ENCODE measurements around the gene SLC12A8.

The SLC12A8 gene, protein sequence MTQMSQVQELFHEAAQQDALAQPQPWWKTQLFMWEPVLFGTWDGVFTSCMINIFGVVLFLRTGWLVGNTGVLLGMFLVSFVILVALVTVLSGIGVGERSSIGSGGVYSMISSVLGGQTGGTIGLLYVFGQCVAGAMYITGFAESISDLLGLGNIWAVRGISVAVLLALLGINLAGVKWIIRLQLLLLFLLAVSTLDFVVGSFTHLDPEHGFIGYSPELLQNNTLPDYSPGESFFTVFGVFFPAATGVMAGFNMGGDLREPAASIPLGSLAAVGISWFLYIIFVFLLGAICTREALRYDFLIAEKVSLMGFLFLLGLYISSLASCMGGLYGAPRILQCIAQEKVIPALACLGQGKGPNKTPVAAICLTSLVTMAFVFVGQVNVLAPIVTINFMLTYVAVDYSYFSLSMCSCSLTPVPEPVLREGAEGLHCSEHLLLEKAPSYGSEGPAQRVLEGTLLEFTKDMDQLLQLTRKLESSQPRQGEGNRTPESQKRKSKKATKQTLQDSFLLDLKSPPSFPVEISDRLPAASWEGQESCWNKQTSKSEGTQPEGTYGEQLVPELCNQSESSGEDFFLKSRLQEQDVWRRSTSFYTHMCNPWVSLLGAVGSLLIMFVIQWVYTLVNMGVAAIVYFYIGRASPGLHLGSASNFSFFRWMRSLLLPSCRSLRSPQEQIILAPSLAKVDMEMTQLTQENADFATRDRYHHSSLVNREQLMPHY

DNA sequence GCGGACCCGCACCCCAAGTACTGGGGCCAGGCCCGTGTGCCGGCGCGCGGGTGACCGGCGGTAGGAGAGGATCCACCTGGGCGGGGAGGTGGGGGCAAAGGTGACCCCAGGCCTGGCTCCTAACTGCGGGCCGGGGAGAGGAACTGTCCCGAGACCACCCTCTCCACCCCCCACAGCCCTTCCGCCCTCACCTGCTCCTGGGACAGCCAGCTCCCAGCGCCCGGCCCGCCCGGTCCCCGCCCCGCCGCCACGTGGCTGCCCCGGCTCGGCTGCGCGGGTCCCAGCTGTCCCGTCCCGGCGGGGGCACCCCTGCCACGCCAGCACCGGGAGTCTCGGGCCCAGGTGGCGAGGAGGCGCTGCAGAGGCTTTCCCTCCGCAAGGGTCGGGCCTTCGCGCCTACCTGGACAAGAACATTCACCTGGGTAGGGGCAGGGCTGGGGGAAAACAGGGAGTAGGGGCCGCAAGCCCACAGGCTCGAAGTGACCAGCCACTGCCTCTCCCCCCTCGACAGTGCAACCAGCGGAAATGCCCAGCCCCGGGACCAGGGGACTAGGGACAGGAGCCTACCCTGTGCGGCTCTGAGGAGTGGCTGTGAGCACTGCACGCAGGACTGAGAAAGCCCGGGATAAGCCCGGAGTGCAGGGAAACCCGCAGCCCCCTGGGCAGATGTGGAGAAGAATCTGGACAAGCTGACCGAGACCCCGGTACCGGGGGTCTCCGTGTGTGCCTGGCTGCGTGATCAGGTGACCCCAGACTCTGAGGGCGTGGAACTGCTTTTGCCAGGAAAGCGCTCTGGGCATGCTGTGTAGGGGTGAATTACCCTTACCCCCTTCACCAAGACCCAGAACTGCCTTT, at the start of gene SLC12A8:
SLC12A8 (minus strand) TSS at position 240 of the 855 bp plus-strand sequence. CDS start 1,399 bp downstream, outside the sequence.
- DNase-seq (ENCODE audit: low spot score) = peak; percentile 32

DNA sequence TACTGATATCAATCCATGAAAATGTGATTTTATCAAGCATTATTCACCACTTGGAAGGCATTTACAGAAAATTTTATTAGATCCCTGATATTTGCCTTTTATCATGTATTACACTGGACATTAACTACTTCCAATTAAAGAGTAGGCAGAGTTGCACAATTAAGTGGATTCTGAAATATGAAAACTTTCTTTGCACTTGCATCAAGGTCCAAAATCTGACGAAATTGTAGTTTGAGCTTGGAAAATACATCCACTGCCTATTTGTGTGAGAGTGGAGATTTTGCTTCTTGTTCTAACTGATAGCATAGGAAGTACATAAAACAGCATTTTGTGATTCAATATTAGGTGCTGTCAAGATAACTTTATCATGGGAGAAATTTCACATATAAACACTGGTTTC, 49.6 kb upstream of the SLC12A8 start:
- DNase-seq (ENCODE audit: low spot score) = no peak

DNA sequence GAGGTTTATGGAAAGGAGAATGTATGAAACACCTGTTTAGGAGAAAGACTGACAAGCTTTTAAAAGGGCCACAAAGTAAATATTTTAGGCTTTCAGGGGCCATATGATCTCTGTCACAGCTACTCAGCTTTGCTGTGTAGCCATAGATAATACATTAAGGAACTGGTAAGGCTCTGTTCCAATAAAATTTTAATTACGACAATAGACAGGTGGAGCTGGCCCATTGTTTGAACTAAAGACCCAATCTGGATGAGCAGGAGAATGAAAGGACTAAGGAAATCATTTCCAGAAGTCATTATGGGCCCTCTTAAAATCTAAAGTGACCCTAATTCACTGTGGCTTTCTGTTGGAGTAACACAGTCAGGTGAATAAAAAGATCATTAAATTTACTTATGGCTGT, 48.5 kb upstream of the SLC12A8 start:
- DNase-seq (ENCODE audit: low spot score) = no peak

DNA sequence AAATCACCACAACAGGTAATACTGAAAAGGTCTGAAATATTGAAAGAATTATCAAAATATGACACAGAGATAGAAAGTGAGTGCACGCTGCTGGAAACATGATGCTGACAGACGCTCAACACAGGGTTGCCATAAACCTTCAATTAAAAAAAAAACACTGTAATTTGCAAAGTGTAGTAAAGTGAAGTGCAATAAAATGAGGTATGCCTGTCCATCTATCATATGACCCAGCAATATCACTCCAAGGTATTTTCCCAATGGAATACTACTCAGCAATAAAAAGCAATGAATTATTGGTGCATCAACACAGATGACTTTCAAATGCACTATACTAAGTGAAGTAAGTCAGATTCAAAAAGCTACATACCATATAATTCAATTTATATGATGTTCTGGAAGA, 47.6 kb upstream of the SLC12A8 start:
- DNase-seq (ENCODE audit: low spot score) = no peak

DNA sequence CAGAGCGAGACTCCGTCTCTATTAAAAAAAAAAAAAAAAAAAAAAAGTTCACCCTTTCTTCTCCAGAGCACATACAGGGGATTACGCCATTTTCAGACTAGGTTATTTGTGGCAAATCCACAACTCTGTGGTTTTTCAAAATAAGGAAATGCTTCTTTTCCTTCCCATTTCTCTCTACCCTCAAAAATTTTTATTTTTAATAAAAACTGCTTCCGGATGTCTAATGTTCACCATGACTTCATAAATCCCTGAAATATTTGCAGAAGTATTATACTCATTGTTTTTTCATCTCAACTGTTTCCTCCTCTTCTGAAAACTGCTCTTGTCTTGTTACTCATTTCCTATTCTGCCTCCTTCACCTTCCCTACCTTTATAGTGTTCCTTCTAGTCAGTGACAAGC, 45.0 kb upstream of the SLC12A8 start:
- DNase-seq (ENCODE audit: low spot score) = no peak

DNA sequence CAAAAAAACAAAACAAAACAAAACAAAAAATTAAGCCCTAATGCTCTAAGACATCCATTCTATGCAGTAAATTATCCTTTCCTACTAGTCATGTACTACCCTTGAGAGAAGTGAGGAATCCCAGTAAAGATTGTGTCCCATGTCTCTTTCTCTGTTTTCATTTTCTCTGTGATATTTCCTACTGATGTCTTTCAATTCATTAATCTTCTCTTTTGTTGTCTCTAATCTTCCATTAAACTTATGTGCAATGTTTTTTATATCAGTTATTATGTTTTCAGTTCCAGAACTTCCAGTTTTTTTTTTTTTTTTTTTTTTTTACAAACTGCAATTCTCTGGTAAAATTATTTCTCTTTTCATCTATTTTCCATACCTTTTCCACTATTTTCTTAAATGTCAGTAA, 44.1 kb upstream of the SLC12A8 start:
- DNase-seq (ENCODE audit: low spot score) = no peak

DNA sequence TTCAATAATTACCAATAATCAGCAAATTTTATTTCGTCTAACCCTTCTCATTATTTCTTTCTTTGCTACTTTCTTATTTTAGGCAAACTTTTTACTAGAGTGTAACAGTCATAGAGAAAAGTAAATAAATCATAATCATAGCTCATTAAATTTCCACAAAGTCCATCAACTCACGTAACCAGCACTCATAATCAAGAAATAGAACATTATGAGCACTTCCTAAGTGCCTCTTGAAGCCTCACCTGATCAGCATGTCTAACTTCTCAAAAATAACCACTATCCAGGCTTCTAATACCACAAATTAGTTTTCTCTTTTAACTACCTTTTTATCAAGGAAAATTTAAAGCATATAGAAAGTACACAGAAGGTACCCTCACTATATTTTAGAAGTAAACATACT, 38.4 kb upstream of the SLC12A8 start:
- DNase-seq (ENCODE audit: low spot score) = no peak

DNA sequence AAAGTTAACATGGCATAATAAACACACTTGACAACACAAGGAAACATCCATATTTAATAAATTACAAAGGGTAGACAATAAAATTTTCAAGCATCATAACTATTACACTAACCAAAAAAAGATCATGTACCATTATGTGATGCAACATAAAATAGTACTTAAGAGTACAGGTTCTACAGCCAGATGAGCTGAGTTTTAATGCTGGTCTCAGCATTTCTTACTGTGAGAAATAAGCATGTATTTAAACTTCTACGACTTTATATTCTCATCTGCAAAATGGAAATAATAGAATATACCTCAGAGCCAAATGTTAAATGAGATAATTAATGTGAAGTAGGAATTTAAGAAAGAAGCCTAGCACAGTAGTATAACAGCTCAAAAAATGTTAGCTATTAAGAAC, 33.7 kb upstream of the SLC12A8 start:
- DNase-seq (ENCODE audit: low spot score) = no peak

DNA sequence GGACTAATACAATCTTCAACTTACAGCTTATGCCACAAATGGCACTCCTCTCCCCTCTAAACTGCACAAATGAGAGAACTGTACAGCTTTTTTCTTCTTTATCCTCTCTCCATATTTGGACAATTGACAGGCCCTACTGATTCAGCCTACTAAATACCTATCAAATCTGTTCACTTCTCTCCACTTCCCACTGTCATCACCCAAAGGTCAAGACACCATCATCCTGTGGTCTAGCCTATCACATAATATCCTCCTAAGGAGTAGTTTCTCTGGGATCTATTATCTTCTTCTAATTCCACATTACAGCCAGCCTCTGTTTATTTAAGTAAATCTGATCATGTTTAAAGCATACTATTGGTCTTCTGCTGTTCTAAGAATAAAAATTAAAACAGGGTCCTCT, 33.0 kb upstream of the SLC12A8 start:
- DNase-seq (ENCODE audit: low spot score) = no peak

DNA sequence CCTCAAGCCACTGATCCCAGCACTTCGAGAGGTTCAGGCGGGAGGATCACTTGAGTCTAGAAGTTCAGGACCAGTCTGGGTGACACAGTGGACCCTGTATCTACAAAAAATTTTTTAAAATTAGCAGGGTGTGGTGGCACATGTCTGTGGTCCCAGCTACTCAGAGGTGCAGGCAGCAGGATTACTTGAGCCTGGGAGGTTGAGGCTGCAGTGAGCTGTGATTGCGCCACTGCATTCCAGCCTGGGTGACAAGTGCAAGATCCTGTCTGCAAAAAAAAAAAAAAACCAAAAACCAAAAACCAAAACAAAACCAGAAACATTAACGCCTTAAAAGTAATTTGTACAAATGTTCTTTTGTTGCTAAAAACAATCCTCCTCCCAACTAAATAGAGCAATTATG, 27.9 kb upstream of the SLC12A8 start:
- DNase-seq (ENCODE audit: low spot score) = no peak

DNA sequence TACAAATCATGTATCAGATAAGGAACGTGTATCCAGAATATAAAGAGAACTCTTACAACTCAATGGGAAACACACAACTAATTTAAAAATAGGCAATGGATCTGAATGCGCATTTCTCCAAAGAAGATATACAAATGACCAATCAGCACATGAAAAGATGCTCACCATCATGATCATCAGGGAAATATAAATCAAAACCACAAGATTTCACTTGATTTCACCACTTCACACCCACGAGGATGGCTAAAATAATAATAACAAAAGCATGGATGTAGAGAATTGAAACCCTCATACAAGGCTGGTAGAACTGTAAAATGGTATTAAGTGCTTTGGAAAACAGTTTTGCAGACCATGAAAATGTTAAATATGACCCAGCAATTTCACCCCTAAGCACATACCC, 26.7 kb upstream of the SLC12A8 start:
- DNase-seq (ENCODE audit: low spot score) = no peak

DNA sequence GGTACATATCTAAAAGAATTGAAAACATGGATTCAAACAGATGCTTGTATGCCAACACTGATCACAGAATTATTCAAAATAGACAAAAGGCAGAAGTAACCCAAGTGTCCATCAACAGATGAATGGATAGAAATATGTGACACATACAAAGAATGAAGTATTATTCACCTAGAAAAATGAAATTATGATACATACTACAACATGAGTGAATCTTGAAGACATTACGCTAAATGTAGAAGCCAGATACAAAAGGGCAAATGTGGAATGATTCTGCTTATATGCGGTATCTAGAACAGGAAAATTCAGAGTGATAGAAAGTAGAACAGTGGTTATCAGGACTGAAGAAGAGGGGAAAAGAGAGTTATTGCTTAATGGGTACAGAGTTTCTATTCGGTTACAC, 26.2 kb upstream of the SLC12A8 start:
- no peak for DNase-seq (ENCODE audit: low spot score)

DNA sequence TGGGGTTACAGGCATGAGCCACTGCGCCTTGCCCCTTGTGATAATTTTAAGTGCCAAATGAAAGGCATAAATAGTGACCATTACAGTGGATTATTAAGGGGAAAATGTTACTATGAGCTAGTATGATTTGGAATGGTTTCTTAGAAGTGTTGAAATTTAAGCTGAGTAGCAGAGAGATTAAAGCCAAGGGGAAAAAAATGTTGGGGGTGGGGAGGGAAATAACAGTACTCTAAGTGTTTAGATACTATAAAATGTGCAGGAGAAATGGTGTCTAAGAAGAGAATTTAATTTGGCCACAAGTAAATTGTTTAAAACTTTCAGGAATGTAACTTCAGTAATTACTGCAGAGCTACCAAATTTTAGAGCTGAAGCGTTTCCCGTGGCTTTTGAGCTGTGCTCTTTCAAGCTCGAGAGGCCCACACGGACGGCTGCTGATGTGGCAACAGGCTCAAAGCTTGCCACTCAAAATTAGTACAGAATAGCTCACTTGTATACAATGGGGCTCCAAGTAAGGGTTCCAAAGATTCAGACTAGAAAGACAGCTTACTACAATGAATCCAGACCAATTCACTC, 23.9 kb upstream of the SLC12A8 start:
- no peak for DNase-seq (ENCODE audit: low spot score)

DNA sequence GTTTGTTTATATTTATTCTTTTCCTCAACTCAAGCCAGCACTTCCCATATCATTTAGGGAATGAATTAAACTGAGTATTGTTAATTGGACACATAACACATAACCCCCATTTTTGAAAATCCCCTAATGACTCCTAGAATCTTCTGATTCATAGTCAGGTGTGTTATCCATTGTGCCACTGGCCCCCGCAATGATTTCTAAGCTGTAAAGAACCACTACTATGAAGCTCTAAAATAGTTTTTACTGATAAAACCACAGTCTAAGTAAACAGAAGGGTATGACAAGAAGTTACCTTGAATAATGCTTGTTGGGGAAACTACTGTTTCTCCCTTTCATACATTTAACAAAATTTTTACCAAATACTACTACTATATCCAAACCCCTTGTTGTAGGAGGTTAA, 22.3 kb upstream of the SLC12A8 start:
- no peak for DNase-seq (ENCODE audit: low spot score)

DNA sequence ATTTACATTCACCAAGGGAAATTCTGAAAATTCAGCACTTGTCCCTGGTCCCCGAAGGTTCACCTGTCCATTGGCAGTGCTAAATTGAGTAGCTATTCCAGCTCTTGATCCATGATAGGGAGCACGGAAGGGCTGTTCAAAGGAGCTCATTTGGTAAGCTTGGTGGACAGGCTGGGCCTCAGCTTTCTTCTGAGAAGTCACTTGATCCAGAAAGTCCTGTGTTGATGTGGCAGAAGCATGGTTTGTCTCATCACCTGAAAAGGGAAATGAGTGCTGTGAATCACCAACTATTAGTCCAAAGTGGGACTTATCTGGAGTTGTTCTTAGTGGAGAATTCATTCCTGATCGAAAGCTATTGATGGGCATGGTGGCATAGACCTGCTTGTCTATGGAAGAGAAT, 19.9 kb upstream of the SLC12A8 start:
- no peak for DNase-seq (ENCODE audit: low spot score)

DNA sequence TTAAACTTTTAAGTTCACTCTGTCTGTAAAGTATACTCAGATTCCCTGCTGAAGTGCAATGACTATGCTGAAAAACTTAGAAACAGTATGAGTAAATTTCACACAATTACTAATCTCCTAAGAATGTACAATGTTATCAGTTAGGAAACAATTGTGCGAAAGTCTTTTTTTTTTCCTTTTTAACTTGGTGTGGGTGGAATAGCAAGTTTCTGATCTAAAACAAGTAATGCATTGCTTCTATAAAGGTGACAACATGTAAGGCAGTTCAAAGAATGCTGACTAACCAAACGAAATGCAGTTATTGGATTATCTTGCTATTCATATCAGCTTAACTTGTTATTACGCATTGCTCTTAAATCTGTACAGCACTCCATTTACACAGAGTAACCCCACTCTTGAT, 19.3 kb upstream of the SLC12A8 start:
- no peak for DNase-seq (ENCODE audit: low spot score)

DNA sequence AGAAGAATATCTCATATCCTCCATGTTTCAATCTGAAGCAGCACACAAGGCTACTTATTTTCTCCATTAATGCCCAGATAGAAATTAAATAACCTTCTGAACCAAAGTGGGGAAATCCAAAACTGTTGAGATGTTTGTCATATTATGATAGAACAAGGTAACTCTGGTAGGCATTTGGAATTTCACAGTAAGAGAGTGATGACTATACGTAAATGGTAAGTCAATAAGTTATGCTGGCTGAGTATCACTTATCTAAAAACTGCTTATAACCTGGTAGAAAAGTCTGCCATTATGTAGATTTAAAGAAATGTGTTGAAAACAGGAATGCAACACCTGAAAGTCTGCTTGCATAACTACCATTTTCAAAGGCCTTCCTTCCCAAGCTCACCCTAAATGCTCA, 17.2 kb upstream of the SLC12A8 start:
- no peak for DNase-seq (ENCODE audit: low spot score)

DNA sequence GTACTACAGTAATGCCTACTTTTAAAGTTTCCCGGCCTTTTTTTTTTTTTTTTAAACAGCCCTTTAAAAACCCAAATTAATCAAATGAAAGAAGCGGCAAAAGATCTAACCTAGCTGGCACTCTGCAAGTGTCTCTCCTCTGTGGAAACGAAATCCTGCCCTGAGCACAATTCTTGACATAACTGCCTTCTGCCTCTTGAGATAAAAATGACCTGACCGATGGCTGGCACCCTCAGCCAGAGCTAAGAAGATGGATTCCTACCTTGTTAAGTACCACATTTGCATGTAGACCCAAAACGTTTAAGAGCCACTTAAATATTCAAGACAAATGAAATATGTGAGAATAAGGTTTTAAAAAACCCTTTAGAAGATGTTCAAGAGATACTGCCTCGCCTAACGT, 16.6 kb upstream of the SLC12A8 start:
- no peak for DNase-seq (ENCODE audit: low spot score)

DNA sequence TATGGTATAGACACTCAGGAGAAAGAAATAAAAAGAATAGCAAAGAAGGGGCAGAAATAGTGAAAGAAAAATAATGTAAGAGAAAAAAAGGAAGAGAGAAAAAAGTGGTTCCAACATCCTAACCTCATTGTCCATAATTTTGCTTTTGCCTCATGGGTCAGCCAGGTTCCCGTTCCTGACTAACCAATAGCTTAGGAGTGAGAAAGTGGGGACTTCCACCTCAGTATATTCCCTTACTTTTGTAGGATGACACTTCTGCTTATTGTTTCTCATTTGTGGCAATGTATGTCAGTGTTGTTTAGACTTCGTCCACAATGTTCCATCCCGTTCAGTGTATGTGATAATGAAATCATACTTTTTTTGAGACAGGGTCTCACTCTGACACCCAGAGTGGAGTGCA, 9.3 kb upstream of the SLC12A8 start:
- no peak for DNase-seq (ENCODE audit: low spot score)

DNA sequence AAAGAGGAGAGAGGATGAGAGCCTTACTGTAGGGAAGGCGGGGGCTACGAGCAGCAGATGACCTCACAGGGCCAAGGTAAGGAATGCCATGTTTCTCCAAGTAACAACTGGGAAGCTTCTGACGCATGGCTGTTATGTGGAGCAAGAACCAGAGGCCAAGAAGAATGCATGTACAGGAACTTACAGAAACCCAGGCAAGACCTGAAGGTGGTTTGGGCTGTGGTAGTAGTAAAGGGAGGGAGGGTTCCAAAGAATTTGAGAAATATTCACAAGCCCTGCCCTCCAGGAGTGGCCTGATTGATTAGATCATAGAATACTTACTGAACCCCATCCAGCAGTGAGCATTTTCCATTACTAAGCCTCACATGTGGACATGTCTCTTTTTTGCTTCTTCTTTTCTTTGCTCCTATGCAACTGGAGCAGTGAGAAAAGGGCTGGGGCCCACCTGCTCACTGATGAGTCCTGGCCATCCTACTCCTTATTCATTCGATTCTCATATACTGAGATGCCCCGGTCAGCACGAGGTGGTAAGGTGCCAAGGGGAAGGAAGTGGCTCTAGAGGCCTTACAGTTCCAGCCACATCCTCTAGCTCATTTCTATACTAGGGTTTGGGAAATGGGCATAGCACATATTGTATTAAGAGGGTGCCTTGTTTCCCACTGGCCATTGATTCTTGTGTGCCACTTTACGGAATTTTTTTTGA, 8.3 kb upstream of the SLC12A8 start:
- no peak for DNase-seq (ENCODE audit: low spot score)

DNA sequence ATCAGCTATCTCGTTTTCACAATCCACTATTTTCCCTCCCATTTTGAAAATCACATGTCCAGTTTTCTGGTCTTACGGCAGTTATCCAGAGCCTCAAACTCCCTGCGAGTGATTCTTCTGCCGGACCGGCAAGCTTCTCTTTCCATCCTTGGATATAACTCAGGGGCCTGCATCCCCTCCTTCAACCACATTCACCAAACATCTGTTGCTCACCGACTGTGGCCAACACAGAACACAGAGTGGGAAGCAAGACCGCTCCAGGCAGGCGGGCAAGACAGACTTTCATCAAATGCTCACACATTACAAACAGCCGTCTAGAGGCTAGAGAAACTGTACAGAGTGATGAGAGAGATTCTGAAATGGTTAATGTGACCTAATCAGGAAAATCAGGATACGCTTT, 7.6 kb upstream of the SLC12A8 start:
- DNase-seq (ENCODE audit: low spot score) = no peak

DNA sequence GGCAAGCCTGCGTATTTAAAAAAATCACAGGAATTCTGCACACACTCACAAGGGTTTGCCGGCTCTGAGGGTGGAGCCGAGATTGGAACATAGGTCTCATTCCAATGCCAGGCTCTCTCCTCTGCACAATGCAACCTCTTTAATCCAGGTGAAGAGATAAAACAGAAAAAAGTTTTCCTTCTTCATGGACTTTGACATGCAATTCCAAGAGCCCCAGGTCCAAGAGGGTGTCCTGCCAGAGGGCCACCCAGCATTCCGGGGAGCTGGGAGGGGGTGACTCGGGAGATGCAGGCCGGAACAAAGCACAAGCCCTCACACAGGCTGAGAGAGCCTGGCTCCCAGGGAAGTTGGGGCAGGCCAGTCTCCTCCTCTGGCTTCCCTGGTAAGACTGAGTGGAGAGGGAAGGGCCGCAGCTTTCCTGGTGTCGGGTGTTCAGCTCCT, 6.7 kb upstream of the SLC12A8 start:
- DNase-seq (ENCODE audit: low spot score) = no peak
